LNCaP clone FGC (cell line): ENCODE data around the gene IL17RE.

Experiments
- DNase-seq: peaks from one replicate; pipeline ENCODE4 v3.0.0-alpha.2; 2011; ENCODE audit warnings: low read depth
- H3K4me3 ChIP-seq: 2 replicates; pipeline ENCODE4 v1.5.1; 2011; ENCODE audit warnings: mild to moderate bottlenecking, low read depth, low read length, control low read depth
- TF ChIP-seq, protein P1 (sequence below): IDR thresholded peaks from 2 replicates; pipeline ENCODE4 v1.5.1; 2012; ENCODE audit warnings: mild to moderate bottlenecking; ENCODE audit not compliant: control insufficient read depth, insufficient read depth; ENCODE audit errors: extremely low read depth

The IL17RE gene

DNA sequence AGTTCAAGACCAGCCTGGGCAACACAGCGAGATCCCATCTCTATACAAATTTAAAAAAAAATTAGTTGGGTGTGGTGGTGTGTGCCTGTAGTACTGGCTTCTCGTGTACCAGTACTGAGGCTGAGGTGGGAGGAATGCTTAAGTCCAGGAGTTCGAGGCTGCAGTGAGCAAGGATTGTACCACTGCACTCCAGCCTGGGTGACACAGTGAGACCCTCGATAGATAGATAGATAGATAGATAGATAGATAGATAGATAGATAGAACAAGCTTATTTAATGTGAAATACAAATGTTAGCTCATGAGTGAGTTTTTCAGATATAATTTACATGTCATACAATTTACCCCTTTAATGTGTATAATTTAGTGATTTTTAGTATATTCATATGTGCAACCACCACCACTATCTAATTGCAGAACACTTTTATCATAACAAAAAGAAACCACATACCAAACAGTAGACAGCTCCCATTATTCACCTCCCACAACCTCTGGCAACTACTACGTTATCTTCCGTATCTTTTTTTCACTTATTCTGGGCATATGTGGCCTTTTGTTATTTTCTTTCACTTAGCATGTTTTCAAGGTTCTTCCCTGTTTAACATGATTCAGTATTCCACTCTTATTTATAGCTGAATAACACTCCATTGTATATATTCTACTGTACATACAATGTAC is 62.7 kb downstream of the IL17RE start:
- TF ChIP-seq, protein P1, sequence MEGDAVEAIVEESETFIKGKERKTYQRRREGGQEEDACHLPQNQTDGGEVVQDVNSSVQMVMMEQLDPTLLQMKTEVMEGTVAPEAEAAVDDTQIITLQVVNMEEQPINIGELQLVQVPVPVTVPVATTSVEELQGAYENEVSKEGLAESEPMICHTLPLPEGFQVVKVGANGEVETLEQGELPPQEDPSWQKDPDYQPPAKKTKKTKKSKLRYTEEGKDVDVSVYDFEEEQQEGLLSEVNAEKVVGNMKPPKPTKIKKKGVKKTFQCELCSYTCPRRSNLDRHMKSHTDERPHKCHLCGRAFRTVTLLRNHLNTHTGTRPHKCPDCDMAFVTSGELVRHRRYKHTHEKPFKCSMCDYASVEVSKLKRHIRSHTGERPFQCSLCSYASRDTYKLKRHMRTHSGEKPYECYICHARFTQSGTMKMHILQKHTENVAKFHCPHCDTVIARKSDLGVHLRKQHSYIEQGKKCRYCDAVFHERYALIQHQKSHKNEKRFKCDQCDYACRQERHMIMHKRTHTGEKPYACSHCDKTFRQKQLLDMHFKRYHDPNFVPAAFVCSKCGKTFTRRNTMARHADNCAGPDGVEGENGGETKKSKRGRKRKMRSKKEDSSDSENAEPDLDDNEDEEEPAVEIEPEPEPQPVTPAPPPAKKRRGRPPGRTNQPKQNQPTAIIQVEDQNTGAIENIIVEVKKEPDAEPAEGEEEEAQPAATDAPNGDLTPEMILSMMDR, result no peak
- DNase-seq, result no peak
- no peak overlapping the region for H3K4me3 ChIP-seq
